MM.1S (cell line): ENCODE measurements around the gene CDKN2A.

Source experiments
- DNase-seq: peaks from one replicate; pipeline ENCODE4 v3.0.0-alpha.2; 2015
- H2AFZ ChIP-seq: fragments of 300-600 bp; sonication (generic); 2 replicates; pipeline ENCODE4 v1.6.0; 2016; ENCODE audit warnings: antibody characterized with exemption, low read length
- H3F3A ChIP-seq: fragments of 300-600 bp; sonication (generic); 2 replicates; pipeline ENCODE4 v1.6.1; 2016; ENCODE audit warnings: mild to moderate bottlenecking, antibody characterized with exemption, low read length, moderate library complexity, mixed read lengths; ENCODE audit not compliant: insufficient read depth
- H3K27ac ChIP-seq: fragments of 300-600 bp; sonication (generic); 2 replicates; pipeline ENCODE4 v1.5.1; 2016; ENCODE audit warnings: mild to moderate bottlenecking, low read length
- H3K27me3 ChIP-seq: fragments of 300-600 bp; sonication (generic); replicated peaks from 2 replicates; pipeline ENCODE4 v1.6.0; 2016; ENCODE audit warnings: low read length; ENCODE audit not compliant: insufficient read depth
- H3K36me3 ChIP-seq: fragments of 300-600 bp; sonication (generic); replicated peaks from 2 replicates; pipeline ENCODE4 v1.6.1; 2016; ENCODE audit warnings: mild to moderate bottlenecking, low read length, mixed read lengths; ENCODE audit not compliant: insufficient read depth
- H3K4me1 ChIP-seq: fragments of 300-600 bp; sonication (generic); 2 replicates; pipeline ENCODE4 v1.6.1; 2016; ENCODE audit warnings: low read length, mixed read lengths
- H3K4me2 ChIP-seq: fragments of 300-600 bp; sonication (generic); 2 replicates; pipeline ENCODE4 v1.6.0; 2016; ENCODE audit warnings: low read depth, low read length
- H3K4me3 ChIP-seq: fragments of 300-600 bp; sonication (generic); 2 replicates; pipeline ENCODE4 v1.5.1; 2016; ENCODE audit warnings: low read length, mixed read lengths
- H3K79me2 ChIP-seq: fragments of 300-600 bp; sonication (generic); 2 replicates; pipeline ENCODE4 v1.6.1; 2016; ENCODE audit warnings: mixed run types, low read length, mixed read lengths
- H3K9ac ChIP-seq: fragments of 300-600 bp; sonication (generic); 2 replicates; pipeline ENCODE4 v1.6.1; 2016; ENCODE audit warnings: low read length, mixed read lengths
- H3K9me2 ChIP-seq: fragments of 300-600 bp; sonication (generic); replicated peaks from 2 replicates; pipeline ENCODE4 v1.6.1; 2016; ENCODE audit warnings: mild to moderate bottlenecking, low read length, mixed read lengths; ENCODE audit not compliant: insufficient read depth
- H3K9me3 ChIP-seq: fragments of 300-600 bp; sonication (generic); replicated peaks from 2 replicates; pipeline ENCODE4 v1.6.1; 2016; ENCODE audit warnings: mild to moderate bottlenecking, low read length, mixed read lengths; ENCODE audit not compliant: insufficient read depth
- H4K20me1 ChIP-seq: fragments of 300-600 bp; sonication (generic); 2 replicates; pipeline ENCODE4 v1.6.1; 2016; ENCODE audit warnings: mild to moderate bottlenecking, low read length, moderate library complexity, mixed read lengths; ENCODE audit not compliant: insufficient read depth
- CTCF ChIP-seq: fragments of 300-600 bp; sonication (generic); IDR thresholded peaks from 2 replicates; pipeline ENCODE4 v1.5.1; 2016; ENCODE audit warnings: antibody characterized with exemption, low read length, mixed read lengths
- EZH2 ChIP-seq: fragments of 300-600 bp; sonication (generic); optimal IDR thresholded peaks from 2 replicates; pipeline ENCODE3; 2017; ENCODE audit warnings: low read depth, mild to moderate bottlenecking, antibody characterized with exemption, low read length, mixed read lengths
- EZH2phosphoT487 ChIP-seq: fragments of 300-600 bp; sonication (generic); IDR thresholded peaks from 2 replicates; pipeline ENCODE4 v1.6.1; 2018; ENCODE audit warnings: antibody characterized with exemption, low read length

The CDKN2A gene

GRCh38 chr9:22008717-22009505, 14.7 kb upstream of the CDKN2A start, which contains the start of gene CDKN2B:
Gene CDKN2B, minus strand, starts transcription at chr9:22009305. Its CDS starts 352 bp downstream, at chr9:22008953.
- no peak within 1 kb of the TSS for H3K4me3 ChIP-seq
- no peaks in the 10 kb centered on the region for H4K20me1 ChIP-seq
- no peak within 1 kb of the TSS for H3K4me2 ChIP-seq
- no peak within 1 kb of the TSS for H2AFZ ChIP-seq
- no peaks in the 10 kb centered on the region for H3K27me3 ChIP-seq
- DNase-seq: no peak
- H3K79me2 ChIP-seq: no peaks in the 10 kb centered on the region
- H3K36me3 ChIP-seq: no peaks in the 10 kb centered on the region
- H3K9me2 ChIP-seq: no peaks in the 10 kb centered on the region
- no peaks in the 10 kb centered on the region for H3K9me3 ChIP-seq
- H3K9ac ChIP-seq: no peak within 1 kb of the TSS
- TF ChIP-seq EZH2phosphoT487 (no peak), EZH2 (no peak)
- H3K27ac ChIP-seq: no peak within 1 kb of the TSS
- no peaks in the 10 kb centered on the region for H3F3A ChIP-seq
- H3K4me1 ChIP-seq: no peaks in the 10 kb centered on the region

GRCh38 chr9:22008384-22008716, 14.2 kb upstream of the CDKN2A start:
- no peak overlapping the region for H3K27ac ChIP-seq
- no peak for DNase-seq
- no peak overlapping the region for H3K9ac ChIP-seq
- H3K27me3 ChIP-seq: no peaks in the 10 kb centered on the region
- no peak for TF ChIP-seq EZH2
- TF ChIP-seq EZH2phosphoT487: no peak
- no peak for TF ChIP-seq CTCF
- H3K4me1 ChIP-seq: no peaks in the 10 kb centered on the region
- no peak overlapping the region for H3K4me3 ChIP-seq
- no peaks in the 10 kb centered on the region for H3K9me3 ChIP-seq
- no peaks in the 10 kb centered on the region for H3K79me2 ChIP-seq
- no peaks in the 10 kb centered on the region for H3K36me3 ChIP-seq
- H3K4me2 ChIP-seq: no peak overlapping the region
- H4K20me1 ChIP-seq: no peaks in the 10 kb centered on the region
- H3K9me2 ChIP-seq: no peaks in the 10 kb centered on the region
- H2AFZ ChIP-seq: no peak overlapping the region
- H3F3A ChIP-seq: no peaks in the 10 kb centered on the region

GRCh38 chr9:22005702-22006606, 11.8 kb upstream of the CDKN2A start:
- Histone ChIP-seq H4K20me1 (no peaks in the 10 kb centered on the region), H3K36me3 (no peaks in the 10 kb centered on the region), H3K4me3 (no peak overlapping the region), H3K9me2 (no peaks in the 10 kb centered on the region), H3K9me3 (no peaks in the 10 kb centered on the region), H3K9ac (no peak overlapping the region), H3K4me2 (no peak overlapping the region), H3K27ac (no peak overlapping the region), H3F3A (no peaks in the 10 kb centered on the region), H3K27me3 (no peaks in the 10 kb centered on the region), H3K4me1 (no peaks in the 10 kb centered on the region), H3K79me2 (no peaks in the 10 kb centered on the region), H2AFZ (no peak overlapping the region)
- no peak for DNase-seq
- TF ChIP-seq CTCF (no peak), EZH2 (no peak), EZH2phosphoT487 (no peak)
